Stimulated activated CD4-positive, alpha-beta T cell treated with anti-CD3 and anti-CD28 coated beads, Interleukin-12 subunit alpha, Interleukin-12 subunit beta, amount 100 ng/mL, for 48 hours (primary cell): ENCODE measurements around the gene CES1.
A peak's percentile ranks its signal among the peaks of the same experiment; 100 is the strongest.
"Not testable (repeated sequence)": the region's sequence is repeated elsewhere in the genome, so short reads cannot be mapped to it uniquely, and the experiment has no call there.

Experiments used
- DNase-seq, 3 donors: peaks; one replicate each; pipeline ENCODE4 v3.0.0-alpha.2; 2020; ENCODE audit warnings: low read depth in 2 of 3, low spot score in 1 of 3

CES1 gene

GRCh38 chr16:55832773-55833691 is at the start of gene CES1:
TSS of gene CES1 (minus strand) at chr16:55833096. CDS start at chr16:55833055, 41 bp downstream.
- no peak for DNase-seq

- DNase-seq, result no peak
Measured at GRCh38 chr16:55876854-55877253, 44.0 kb upstream of the CES1 start.

GRCh38 chr16:55875273-55875672 is 42.4 kb upstream of the CES1 start, which contains the start of gene CES5A:
TSS of gene CES5A (minus strand) at chr16:55875373. CDS start at chr16:55875221, 152 bp downstream.
- DNase-seq, result no peak

- no peak for DNase-seq
Measured at GRCh38 chr16:55873122-55873521, 40.2 kb upstream of the CES1 start.

GRCh38 chr16:55872130-55872529 is 39.2 kb upstream of the CES1 start:
- DNase-seq, result no peak

- no peak for DNase-seq
Measured at GRCh38 chr16:55871411-55872038, 38.6 kb upstream of the CES1 start.

- DNase-seq, result no peak
Measured at GRCh38 chr16:55868980-55869379, 36.1 kb upstream of the CES1 start.

GRCh38 chr16:55868137-55868536 is 35.2 kb upstream of the CES1 start:
- DNase-seq, result no peak

- no peak for DNase-seq
Measured at GRCh38 chr16:55861288-55861687, 28.4 kb upstream of the CES1 start.

- DNase-seq, result not testable (repeated sequence)
Measured at GRCh38 chr16:55857650-55858049, 24.8 kb upstream of the CES1 start.

GRCh38 chr16:55856950-55857349 is 24.1 kb upstream of the CES1 start:
- no peak for DNase-seq

GRCh38 chr16:55853114-55853513 is 20.2 kb upstream of the CES1 start:
- no peak for DNase-seq

- DNase-seq, result no peak
Measured at GRCh38 chr16:55849536-55849935, 16.6 kb upstream of the CES1 start.

- no peak for DNase-seq
Measured at GRCh38 chr16:55846598-55847346, 13.9 kb upstream of the CES1 start.

GRCh38 chr16:55843105-55843395 is 10.2 kb upstream of the CES1 start:
- DNase-seq, result no peak

GRCh38 chr16:55842369-55843104 is 9.6 kb upstream of the CES1 start:
- DNase-seq, result peak in 1 of 3 donors; percentile 35

- no peak for DNase-seq
Measured at GRCh38 chr16:55839115-55839514, 6.2 kb upstream of the CES1 start.

- no peak for DNase-seq
Measured at GRCh38 chr16:55836158-55836611, 3.3 kb upstream of the CES1 start.

- no peak for DNase-seq
Measured at GRCh38 chr16:55835581-55835980, 2.7 kb upstream of the CES1 start.

- not testable (repeated sequence) for DNase-seq
Measured at GRCh38 chr16:55835173-55835572, 2.3 kb upstream of the CES1 start.

GRCh38 chr16:55834049-55834448 is 1.2 kb upstream of the CES1 start:
- no peak for DNase-seq
